HL-60/S4 treated with phorbol 12-myristate 13-acetate at 8.2 ng/mL for 4 days and 3 days (cell line): Measurements from ENCODE around the gene ZNF750.

Experiments
- in situ Hi-C: fragments of 300-500 bp; cut with MboI; formaldehyde crosslinking; loops from 2 replicates; pipeline ENCODE4 v1.15.0; 2022; ENCODE audit warnings: low sequenced_read_pairs

ZNF750 gene

GRCh38 chr17:82860606-82861392 lies 21.0 kb upstream of the ZNF750 start:
- in situ Hi-C loops = no loop called here

- in situ Hi-C loops = no loop called here
Observed at GRCh38 chr17:82859431-82860403, 19.9 kb upstream of the ZNF750 start.

- in situ Hi-C loops = no loop called here
Observed at GRCh38 chr17:82858376-82859126, 18.7 kb upstream of the ZNF750 start.

GRCh38 chr17:82856361-82856760 lies 16.5 kb upstream of the ZNF750 start:
- in situ Hi-C loops = no loop called here

- in situ Hi-C loops = no loop called here
Observed at GRCh38 chr17:82854226-82854625, 14.4 kb upstream of the ZNF750 start.

GRCh38 chr17:82851381-82851780 lies 11.6 kb upstream of the ZNF750 start:
- in situ Hi-C loops = no loop called here

GRCh38 chr17:82849076-82849945 lies 9.5 kb upstream of the ZNF750 start:
- in situ Hi-C loops = no loop called here

- in situ Hi-C loops = no loop called here
Observed at GRCh38 chr17:82848022-82848592, 8.3 kb upstream of the ZNF750 start.

- in situ Hi-C loops = no loop called here
Observed at GRCh38 chr17:82846061-82846691, 6.4 kb upstream of the ZNF750 start.

GRCh38 chr17:82845163-82845807 lies 5.5 kb upstream of the ZNF750 start:
- in situ Hi-C loops = no loop called here

- in situ Hi-C loops = no loop called here
Observed at GRCh38 chr17:82844796-82845162, 5.0 kb upstream of the ZNF750 start.

GRCh38 chr17:82843904-82844680 lies 4.3 kb upstream of the ZNF750 start:
- in situ Hi-C loops = no loop called here

GRCh38 chr17:82841921-82842596 lies 2.2 kb upstream of the ZNF750 start:
- in situ Hi-C loops = no loop called here

GRCh38 chr17:82840431-82840831 lies 609 bp upstream of the ZNF750 start:
- in situ Hi-C loops = no loop called here

GRCh38 chr17:82838386-82839063 lies 1.3 kb downstream of the ZNF750 start:
- in situ Hi-C loops = no loop called here

GRCh38 chr17:82837586-82838320 lies 2.1 kb downstream of the ZNF750 start:
- in situ Hi-C loops = no loop called here
